Gastroesophageal sphincter (tissue), 4 donors: ENCODE measurements around the gene SPATA18. TPM values are rescaled to one million over a fixed set of nuclear protein-coding genes. Genes with fewer than 3 reads are reported as not detected.

Source experiments
- ATAC-seq: fragments of 150-250 bp; one replicate; pipeline ENCODE4 v1.9.1; 2016; ENCODE audit warnings: mild to moderate bottlenecking, moderate library complexity
- H3K27ac ChIP-seq, 4 donors: fragments of 200-600 bp; sonication (generic) in 3 of 4; 1 replicate in 3 of 4; 2 replicates in 1 of 4; pipeline ENCODE4 v1.5.1; 2016 to 2019
- H3K27me3 ChIP-seq: fragments of 200-600 bp; sonication (generic); one replicate; pipeline ENCODE4 v1.5.1; 2019
- H3K36me3 ChIP-seq, 2 donors: fragments of 200-600 bp; sonication (generic); one replicate each; pipeline ENCODE4 v1.5.1; 2019; ENCODE audit warnings: control low read depth in 1 of 2
- H3K4me1 ChIP-seq, 3 donors: fragments of 200-600 bp; sonication (generic); 1 replicate in 2 of 3; 2 replicates in 1 of 3; pipeline ENCODE4 v1.5.1; 2016 to 2019; ENCODE audit warnings: control low read depth in 2 of 3
- H3K4me3 ChIP-seq, 2 donors: fragments of 200-600 bp; sonication (generic); one replicate each; pipeline ENCODE4 v1.5.1; 2019; ENCODE audit warnings: mild to moderate bottlenecking in 1 of 2, moderate library complexity in 1 of 2
- H3K9me3 ChIP-seq, 3 donors: fragments of 200-600 bp; sonication (generic); one replicate each; pipeline ENCODE4 v1.5.1; 2017 to 2019; ENCODE audit warnings: control low read depth in 2 of 3
- EP300 ChIP-seq: sonication (generic); formaldehyde crosslinking; IDR thresholded peaks from one replicate; pipeline ENCODE4 v1.6.1; 2017; ENCODE audit warnings: antibody characterized with exemption, mild to moderate bottlenecking
- POLR2A ChIP-seq, 2 donors: fragments of 450-650 bp; IDR thresholded peaks; one replicate each; pipeline ENCODE4 v1.6.1; 2017; ENCODE audit warnings: antibody characterized with exemption in 2 of 2, mild to moderate bottlenecking in 2 of 2, moderate library complexity in 1 of 2
- POLR2AphosphoS5 ChIP-seq: sonication (generic); formaldehyde crosslinking; IDR thresholded peaks from one replicate; pipeline ENCODE4 v1.6.1; 2017; ENCODE audit warnings: antibody characterized with exemption
- WGBS, 2 donors: methylation state at CpG; one replicate each; pipeline ENCODE4 v1.1.5; 2018; ENCODE audit warnings: low coverage in 1 of 2; 5-methylcytosine and 5-hydroxymethylcytosine counted together
- total RNA-seq, 4 donors: library from RNA; depleted of rRNA; stranded (reverse); fragments of >200 nt; gene quantifications; one replicate each; pipeline ENCODE4 v1.1.0, GENCODE V29; 2016
- TF ChIP-seq, protein P1 (sequence below), 4 experiments: fragments of 200-600 bp in 2 of 4; fragments of 450-650 bp in 2 of 4; sonication (generic) in 1 of 4; IDR thresholded peaks; one replicate each; pipeline ENCODE4 v1.5.1; 2017 to 2019; ENCODE audit warnings: antibody characterized with exemption in 4 of 4, mild to moderate bottlenecking in 2 of 4, moderate library complexity in 2 of 4

The SPATA18 gene
- total RNA-seq, 4 donors from 2014 or later = 2.6 to 20.5 (median 3.9) TPM

DNA sequence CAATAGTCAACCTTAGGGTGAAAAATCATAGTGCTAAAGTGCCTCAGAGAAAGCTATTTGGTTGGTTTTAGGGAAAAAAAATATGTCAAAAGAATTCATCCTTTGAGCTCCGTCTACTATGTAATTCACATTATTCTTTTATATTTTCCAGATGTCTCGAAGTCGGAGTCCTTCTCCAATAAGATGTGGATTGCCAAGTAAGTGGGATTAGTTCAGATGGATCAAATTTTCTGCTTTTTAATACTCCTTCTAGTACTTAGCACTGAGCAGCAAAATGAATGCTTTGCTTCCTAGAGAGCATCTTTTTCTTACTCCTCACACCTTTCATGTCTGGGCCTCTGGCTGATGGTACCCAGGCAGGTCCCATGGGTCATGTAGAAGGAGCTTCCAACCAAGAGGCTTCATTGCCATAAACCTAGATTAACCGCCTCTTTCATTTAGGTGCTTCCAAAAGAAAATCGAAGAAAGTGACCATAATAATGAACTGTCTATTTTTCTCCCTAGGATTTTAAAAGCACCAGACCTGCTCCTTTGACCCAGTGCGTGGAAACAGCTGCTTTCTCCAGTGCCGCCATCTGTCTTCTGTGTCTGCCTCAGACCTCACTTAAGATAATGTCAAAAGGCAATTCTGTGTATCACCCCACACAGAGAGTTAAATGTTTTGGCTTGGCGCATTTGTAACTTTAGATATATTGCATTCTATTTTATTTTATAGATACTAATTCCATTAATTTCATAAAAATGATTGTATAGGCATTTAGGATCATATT, 43.5 kb downstream of the SPATA18 start:
- Histone ChIP-seq H3K9me3 (no peaks in the 10 kb centered on the region), H3K27me3 (no peaks in the 10 kb centered on the region), H3K27ac (no peak overlapping the region), H3K4me1 (no peaks in the 10 kb centered on the region), H3K36me3 (no peaks in the 10 kb centered on the region), H3K4me3 (no peak overlapping the region)
- 70 to 76% methylated on average over 8 of the region's 8 CpGs for WGBS, 2 donors
- ATAC-seq = no peak
- no peak for TF ChIP-seq POLR2AphosphoS5
- no peak for TF ChIP-seq EP300
- no peak for TF ChIP-seq POLR2A (IDR thresholded peaks at IDR 0.05)
- TF ChIP-seq, protein P1, sequence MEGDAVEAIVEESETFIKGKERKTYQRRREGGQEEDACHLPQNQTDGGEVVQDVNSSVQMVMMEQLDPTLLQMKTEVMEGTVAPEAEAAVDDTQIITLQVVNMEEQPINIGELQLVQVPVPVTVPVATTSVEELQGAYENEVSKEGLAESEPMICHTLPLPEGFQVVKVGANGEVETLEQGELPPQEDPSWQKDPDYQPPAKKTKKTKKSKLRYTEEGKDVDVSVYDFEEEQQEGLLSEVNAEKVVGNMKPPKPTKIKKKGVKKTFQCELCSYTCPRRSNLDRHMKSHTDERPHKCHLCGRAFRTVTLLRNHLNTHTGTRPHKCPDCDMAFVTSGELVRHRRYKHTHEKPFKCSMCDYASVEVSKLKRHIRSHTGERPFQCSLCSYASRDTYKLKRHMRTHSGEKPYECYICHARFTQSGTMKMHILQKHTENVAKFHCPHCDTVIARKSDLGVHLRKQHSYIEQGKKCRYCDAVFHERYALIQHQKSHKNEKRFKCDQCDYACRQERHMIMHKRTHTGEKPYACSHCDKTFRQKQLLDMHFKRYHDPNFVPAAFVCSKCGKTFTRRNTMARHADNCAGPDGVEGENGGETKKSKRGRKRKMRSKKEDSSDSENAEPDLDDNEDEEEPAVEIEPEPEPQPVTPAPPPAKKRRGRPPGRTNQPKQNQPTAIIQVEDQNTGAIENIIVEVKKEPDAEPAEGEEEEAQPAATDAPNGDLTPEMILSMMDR (IDR thresholded peaks at IDR 0.05) = no peak

DNA sequence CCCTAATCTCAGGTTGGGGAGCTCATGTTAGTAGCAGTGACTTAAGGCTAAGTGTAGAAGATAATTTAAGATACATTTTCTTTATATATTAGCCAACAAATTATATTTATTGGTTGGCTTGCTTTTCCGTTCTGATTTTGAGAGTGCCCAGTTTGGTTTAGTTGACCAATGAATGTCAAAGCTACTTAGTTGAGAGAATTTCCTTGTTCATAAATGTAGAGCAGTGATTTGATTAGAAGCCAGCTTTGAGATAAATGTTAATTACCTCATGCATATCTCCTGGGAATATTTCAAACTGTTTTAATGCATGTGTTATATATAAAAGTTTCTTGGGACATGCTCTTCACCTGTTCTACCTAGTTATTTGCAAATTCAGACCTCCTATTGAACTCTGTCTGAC, 44.3 kb downstream of the SPATA18 start:
- H3K36me3 ChIP-seq = no peaks in the 10 kb centered on the region
- H3K4me1 ChIP-seq = no peaks in the 10 kb centered on the region
- 100% methylated on average over 1 of the region's 1 CpG for WGBS, 2 donors
- H3K9me3 ChIP-seq = no peaks in the 10 kb centered on the region
- TF ChIP-seq POLR2AphosphoS5 (no peak), EP300 (no peak), POLR2A (IDR thresholded peaks at IDR 0.05) (no peak)
- TF ChIP-seq, protein P1 (IDR thresholded peaks at IDR 0.05) = no peak
- H3K4me3 ChIP-seq = no peak overlapping the region
- no peak for ATAC-seq
- H3K27ac ChIP-seq = no peak overlapping the region
- no peaks in the 10 kb centered on the region for H3K27me3 ChIP-seq

DNA sequence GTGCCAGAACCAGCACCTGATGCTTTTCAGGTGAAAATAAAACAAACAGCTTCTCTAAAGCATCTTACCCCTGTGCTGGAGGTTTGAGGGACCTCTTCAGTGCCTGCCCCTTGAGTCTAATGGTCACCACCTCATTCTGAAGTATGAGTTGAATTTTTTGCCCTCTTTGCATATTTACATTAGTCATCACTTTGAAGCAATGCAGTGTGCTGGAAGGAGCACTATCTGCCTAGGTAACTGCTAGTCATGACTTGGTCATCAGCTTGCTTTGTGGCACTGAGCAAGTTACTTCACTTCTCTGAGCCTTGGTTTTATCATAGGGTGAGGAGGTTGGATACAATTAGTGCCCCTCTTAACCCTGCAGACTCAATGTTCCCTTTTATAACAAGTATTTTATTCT, 44.9 kb downstream of the SPATA18 start:
- ATAC-seq = no peak
- Histone ChIP-seq H3K27me3 (no peaks in the 10 kb centered on the region), H3K36me3 (no peaks in the 10 kb centered on the region), H3K27ac (no peak overlapping the region), H3K4me3 (no peak overlapping the region), H3K4me1 (no peaks in the 10 kb centered on the region), H3K9me3 (no peaks in the 10 kb centered on the region)
- TF ChIP-seq POLR2AphosphoS5 (no peak), EP300 (no peak)
- TF ChIP-seq, protein P1 (IDR thresholded peaks at IDR 0.05) = no peak

DNA sequence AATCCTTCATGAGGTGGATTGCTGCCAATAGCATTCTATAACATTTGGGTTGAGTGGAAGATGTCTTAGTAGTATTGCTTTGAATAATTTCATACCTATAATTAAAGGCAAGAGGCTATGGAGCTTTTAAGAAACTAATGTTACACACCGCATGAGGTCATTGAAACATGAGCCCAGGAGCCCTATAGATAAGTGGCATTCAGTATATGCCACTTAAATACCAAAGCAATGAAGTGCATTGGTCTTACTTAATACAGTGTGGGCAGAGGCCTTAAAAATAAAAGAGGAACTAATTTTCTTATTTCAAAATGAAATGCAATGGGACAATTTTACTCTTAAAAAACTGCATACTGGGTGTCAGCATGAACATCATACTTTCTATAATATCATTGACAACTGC, 47.5 kb downstream of the SPATA18 start:
- no peak for TF ChIP-seq EP300
- no peak for TF ChIP-seq POLR2A (IDR thresholded peaks at IDR 0.05)
- TF ChIP-seq POLR2AphosphoS5 = no peak
- TF ChIP-seq, protein P1 (IDR thresholded peaks at IDR 0.05) = no peak
- H3K36me3 ChIP-seq = no peaks in the 10 kb centered on the region
- no peaks in the 10 kb centered on the region for H3K4me1 ChIP-seq
- no peaks in the 10 kb centered on the region for H3K27me3 ChIP-seq
- H3K4me3 ChIP-seq = no peak overlapping the region
- ATAC-seq = no peak
- 73 to 86% methylated on average over 1 of the region's 1 CpG for WGBS, 2 donors
- no peak overlapping the region for H3K27ac ChIP-seq
- no peaks in the 10 kb centered on the region for H3K9me3 ChIP-seq

DNA sequence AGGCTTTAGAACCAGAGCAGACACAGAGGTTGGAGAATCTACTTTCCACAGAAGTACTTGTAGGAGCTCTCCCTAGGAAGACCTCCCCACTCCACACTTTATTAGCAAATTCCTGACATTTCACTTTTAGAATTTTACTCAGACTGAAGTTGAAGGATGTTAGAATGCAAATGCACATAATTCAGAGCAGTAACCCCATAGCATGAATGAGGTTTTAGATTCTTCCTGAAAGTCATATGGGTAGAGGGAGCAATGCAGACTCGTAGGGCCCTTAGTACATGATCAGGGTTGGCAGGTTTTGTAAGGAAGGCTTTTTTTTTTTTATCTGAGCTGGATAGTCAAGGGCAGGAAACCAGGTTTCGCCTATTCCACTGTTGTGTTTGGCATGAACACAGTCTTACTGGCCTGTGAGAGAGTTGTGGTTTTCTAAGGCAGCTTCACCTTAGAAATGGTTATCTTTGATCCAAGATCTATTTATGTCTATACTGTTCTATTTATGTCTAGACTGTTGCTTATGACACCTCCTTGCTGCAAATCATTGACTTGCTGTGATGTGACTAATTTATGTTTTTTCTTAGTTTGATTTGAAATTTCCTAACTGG, 48.9 kb downstream of the SPATA18 start:
- 39% methylated on average over 2 of the region's 2 CpGs for WGBS, 2 donors
- Histone ChIP-seq H3K9me3 (no peaks in the 10 kb centered on the region), H3K36me3 (no peaks in the 10 kb centered on the region), H3K27ac (no peak overlapping the region), H3K4me1 (no peaks in the 10 kb centered on the region), H3K4me3 (no peak overlapping the region), H3K27me3 (no peaks in the 10 kb centered on the region)
- ATAC-seq = no peak
- TF ChIP-seq POLR2A (IDR thresholded peaks at IDR 0.05) = no peak
- no peak for TF ChIP-seq POLR2AphosphoS5
- TF ChIP-seq, protein P1 (IDR thresholded peaks at IDR 0.05) = no peak
- no peak for TF ChIP-seq EP300
